KMS-11 (cell line): ENCODE measurements around the gene RNPEP.

Experiments used
- H2AFZ ChIP-seq: fragments of 200-600 bp; sonication (generic); 2 replicates; pipeline ENCODE4 v1.6.1; 2016; ENCODE audit warnings: antibody characterized with exemption, mixed run types, low read depth
- H3K27ac ChIP-seq: fragments of 200-600 bp; sonication (generic); 2 replicates; pipeline ENCODE4 v1.6.1; 2016; ENCODE audit warnings: mild to moderate bottlenecking, mixed run types
- H3K27me3 ChIP-seq: fragments of 200-600 bp; sonication (generic); 2 replicates; pipeline ENCODE4 v1.6.1; 2017; ENCODE audit warnings: mild to moderate bottlenecking, low read depth, mixed run types, moderate library complexity; ENCODE audit not compliant: insufficient read depth
- H3K36me3 ChIP-seq: fragments of 200-600 bp; sonication (generic); 2 replicates; pipeline ENCODE4 v1.6.1; 2017; ENCODE audit warnings: mild to moderate bottlenecking, mixed run types; ENCODE audit not compliant: insufficient read depth
- H3K4me1 ChIP-seq: fragments of 200-600 bp; sonication (generic); 2 replicates; pipeline ENCODE4 v1.6.1; 2016; ENCODE audit warnings: mild to moderate bottlenecking, low read depth, mixed run types; ENCODE audit not compliant: poor library complexity, severe bottlenecking
- H3K4me2 ChIP-seq: fragments of 200-600 bp; sonication (generic); 2 replicates; pipeline ENCODE4 v1.7.0; 2016; ENCODE audit warnings: mild to moderate bottlenecking, mixed run types
- H3K4me3 ChIP-seq: fragments of 200-600 bp; sonication (generic); IDR thresholded peaks from 2 replicates; pipeline ENCODE4 v1.6.1; 2017; ENCODE audit warnings: low read depth, low read length, mixed read lengths; ENCODE audit not compliant: insufficient read depth
- H3K79me2 ChIP-seq: fragments of 200-600 bp; sonication (generic); 2 replicates; pipeline ENCODE4 v1.6.1; 2016; ENCODE audit warnings: low read depth, mixed run types; ENCODE audit not compliant: insufficient read depth
- H3K9ac ChIP-seq: fragments of 200-600 bp; sonication (generic); 2 replicates; pipeline ENCODE4 v1.6.1; 2016; ENCODE audit warnings: mild to moderate bottlenecking, mixed run types
- H4K20me1 ChIP-seq: fragments of 200-600 bp; sonication (generic); 2 replicates; pipeline ENCODE4 v1.6.1; 2016; ENCODE audit warnings: mild to moderate bottlenecking, mixed run types; ENCODE audit not compliant: insufficient read depth
- CTCF ChIP-seq: fragments of 200-600 bp; sonication (generic); conservative IDR thresholded peaks from 2 replicates; pipeline ENCODE4 v1.6.1; 2017; ENCODE audit warnings: low read depth, mild to moderate bottlenecking, antibody characterized with exemption, low read length, moderate library complexity, mixed read lengths

The RNPEP gene

DNA sequence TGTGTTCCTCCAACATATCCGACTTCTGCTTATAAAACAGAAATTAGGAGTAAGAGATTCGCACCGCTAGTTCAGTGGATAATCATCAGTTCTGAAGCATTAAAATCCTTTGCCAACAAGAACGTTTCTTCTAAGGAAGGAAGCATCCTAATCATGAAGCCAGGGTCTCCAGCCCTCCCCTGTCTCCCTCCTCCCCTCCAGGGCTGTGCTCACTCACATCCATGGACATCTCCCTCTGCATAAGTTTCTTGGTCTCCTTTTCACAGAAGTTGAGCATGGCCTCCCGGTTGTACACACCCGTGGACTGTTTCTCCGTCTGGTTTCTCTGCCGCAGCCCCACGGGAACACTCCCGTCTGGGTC is 36.6 kb upstream of the RNPEP start:
- Histone ChIP-seq H3K4me2 (no peak overlapping the region), H3K36me3 (no peaks in the 10 kb centered on the region), H2AFZ (no peak overlapping the region), H3K79me2 (no peaks in the 10 kb centered on the region), H3K27ac (no peak overlapping the region), H3K9ac (no peak overlapping the region), H4K20me1 (no peaks in the 10 kb centered on the region), H3K4me3 (no peak overlapping the region), H3K27me3 (peaks cover 23% of the 10 kb centered on the region; the same call in 1 of the 2 replicates), H3K4me1 (no peaks in the 10 kb centered on the region)
- no peak for TF ChIP-seq CTCF

DNA sequence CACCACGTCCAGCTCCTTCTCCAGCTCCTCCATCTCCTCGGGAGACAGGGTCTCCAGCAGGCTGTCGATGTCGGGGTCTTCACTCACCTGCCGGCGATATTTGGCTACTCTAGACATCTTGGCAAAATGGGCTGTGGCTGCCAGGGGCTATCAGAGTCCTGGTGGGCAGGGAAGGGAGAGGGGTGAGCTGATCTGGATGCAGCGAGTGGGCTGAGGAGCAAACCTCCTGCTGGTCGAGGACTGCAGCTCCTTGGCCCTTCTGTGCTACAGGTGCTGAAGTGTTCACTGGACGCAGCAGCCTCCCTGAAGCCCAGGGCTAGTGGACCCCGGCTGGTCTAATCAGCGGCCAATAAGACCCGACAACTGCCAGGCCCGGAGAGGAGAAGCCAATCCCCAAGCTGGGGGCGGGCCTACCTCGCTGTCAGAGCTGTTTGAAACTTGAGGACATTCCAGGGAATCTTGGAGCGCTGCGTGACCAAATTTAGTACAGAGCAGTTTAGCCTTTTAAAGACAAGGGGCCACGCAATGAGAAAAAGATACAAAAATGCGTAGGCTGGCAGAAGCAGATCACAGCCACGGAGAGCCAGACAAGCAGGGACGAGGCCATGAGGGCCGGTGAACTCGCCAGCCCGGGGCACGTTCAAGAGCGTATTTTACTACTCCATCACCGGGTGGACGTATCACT is 36.1 kb upstream of the RNPEP start, which contains the start of gene LMOD1:
TSS of gene LMOD1 (minus strand) at position 325 of the 685 bp plus-strand sequence. CDS start at position 117, 208 bp downstream.
- TF ChIP-seq CTCF, result no peak
- Histone ChIP-seq H4K20me1 (no peaks in the 10 kb centered on the region), H3K4me2 (no peak within 1 kb of the TSS), H3K4me3 (no peak within 1 kb of the TSS), H3K4me1 (no peaks in the 10 kb centered on the region), H3K27me3 (peaks cover 23% of the 10 kb centered on the region; the same call in 1 of the 2 replicates), H3K27ac (no peak within 1 kb of the TSS), H3K79me2 (no peaks in the 10 kb centered on the region), H3K9ac (no peak within 1 kb of the TSS), H2AFZ (no peak within 1 kb of the TSS), H3K36me3 (no peaks in the 10 kb centered on the region)

DNA sequence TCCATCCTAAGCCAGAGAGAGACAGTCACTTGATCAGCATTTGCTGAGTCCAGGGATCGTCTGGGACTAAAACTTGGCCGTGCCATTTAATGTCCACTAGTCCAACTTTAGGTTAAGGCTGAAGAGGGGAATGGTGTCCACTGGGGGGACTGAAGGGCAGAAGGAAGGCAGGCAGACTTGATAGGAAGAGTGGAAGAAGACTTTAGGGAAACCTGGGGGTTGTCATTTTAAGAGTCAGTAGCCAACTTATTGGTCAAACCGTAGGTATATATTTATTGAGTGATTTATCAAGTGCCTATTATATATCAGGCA is 34.8 kb upstream of the RNPEP start:
- Histone ChIP-seq H3K79me2 (no peaks in the 10 kb centered on the region), H3K36me3 (no peaks in the 10 kb centered on the region), H3K27ac (no peak overlapping the region), H3K4me1 (no peaks in the 10 kb centered on the region), H3K4me2 (no peak overlapping the region), H3K4me3 (no peak overlapping the region), H2AFZ (no peak overlapping the region), H4K20me1 (no peaks in the 10 kb centered on the region), H3K9ac (no peak overlapping the region), H3K27me3 (peaks cover 23% of the 10 kb centered on the region; the same call in 1 of the 2 replicates)
- no peak for TF ChIP-seq CTCF

GRCh38 chr1:201949491-201949890 is 33.0 kb upstream of the RNPEP start:
- no peaks in the 10 kb centered on the region for H3K36me3 ChIP-seq
- H3K27me3 ChIP-seq, result peaks cover 23% of the 10 kb centered on the region; the same call in 1 of the 2 replicates
- H3K4me2 ChIP-seq, result no peak overlapping the region
- H4K20me1 ChIP-seq, result no peaks in the 10 kb centered on the region
- H3K27ac ChIP-seq, result no peak overlapping the region
- H3K4me1 ChIP-seq, result peaks cover 2% of the 10 kb centered on the region
- H3K79me2 ChIP-seq, result peaks cover 3% of the 10 kb centered on the region; the same call in 1 of the 2 replicates
- no peak overlapping the region for H3K4me3 ChIP-seq
- H3K9ac ChIP-seq, result no peak overlapping the region
- TF ChIP-seq CTCF, result no peak
- no peak overlapping the region for H2AFZ ChIP-seq
